ENCODE results near the gene SLC8A2.

GRCh38 chr19:47447470-47448359, 24.0 kb downstream of the SLC8A2 start:
- TF ChIP-seq, protein P1, sequence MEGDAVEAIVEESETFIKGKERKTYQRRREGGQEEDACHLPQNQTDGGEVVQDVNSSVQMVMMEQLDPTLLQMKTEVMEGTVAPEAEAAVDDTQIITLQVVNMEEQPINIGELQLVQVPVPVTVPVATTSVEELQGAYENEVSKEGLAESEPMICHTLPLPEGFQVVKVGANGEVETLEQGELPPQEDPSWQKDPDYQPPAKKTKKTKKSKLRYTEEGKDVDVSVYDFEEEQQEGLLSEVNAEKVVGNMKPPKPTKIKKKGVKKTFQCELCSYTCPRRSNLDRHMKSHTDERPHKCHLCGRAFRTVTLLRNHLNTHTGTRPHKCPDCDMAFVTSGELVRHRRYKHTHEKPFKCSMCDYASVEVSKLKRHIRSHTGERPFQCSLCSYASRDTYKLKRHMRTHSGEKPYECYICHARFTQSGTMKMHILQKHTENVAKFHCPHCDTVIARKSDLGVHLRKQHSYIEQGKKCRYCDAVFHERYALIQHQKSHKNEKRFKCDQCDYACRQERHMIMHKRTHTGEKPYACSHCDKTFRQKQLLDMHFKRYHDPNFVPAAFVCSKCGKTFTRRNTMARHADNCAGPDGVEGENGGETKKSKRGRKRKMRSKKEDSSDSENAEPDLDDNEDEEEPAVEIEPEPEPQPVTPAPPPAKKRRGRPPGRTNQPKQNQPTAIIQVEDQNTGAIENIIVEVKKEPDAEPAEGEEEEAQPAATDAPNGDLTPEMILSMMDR (IDR thresholded peaks at IDR 0.05), result no peak
- no peak for TF ChIP-seq EZH2 (IDR thresholded peaks at IDR 0.05; ENCODE audit: borderline replicate concordance, insufficient read depth, low read depth, low read length, poor library complexity, severe bottlenecking)
